ENCODE measurements around the gene LTA. TPM values are rescaled to one million over a fixed set of nuclear protein-coding genes. Genes with fewer than 3 reads are reported as not detected.
A peak's percentile ranks its signal among the peaks of the same experiment; 100 is the strongest.

Gene LTA
- total and polyA plus RNA-seq, 2 experiments from 2014 or later = not detected

- Histone ChIP-seq H3K9me3 (ENCODE audit: low read depth) (no peaks in the 10 kb centered on the region), H3K4me1 (ENCODE audit: low read depth) (no peaks in the 10 kb centered on the region), H3K4me3 (no peak overlapping the region), H3K36me3 (no peaks in the 10 kb centered on the region), H3K27ac (no peak overlapping the region), H3K27me3 (no peaks in the 10 kb centered on the region)
- no peak for TF ChIP-seq CTCF (IDR thresholded peaks at IDR 0.05; ENCODE audit: low read depth, low read length)
- no peak for DNase-seq (ENCODE audit: low read depth in 1 of 2, low spot score in 1 of 2)
Measured at GRCh38 chr6:31592396-31592771, 20.3 kb downstream of the LTA start.

GRCh38 chr6:31597006-31597405 lies 24.9 kb downstream of the LTA start:
- Histone ChIP-seq H3K27me3 (no peaks in the 10 kb centered on the region), H3K27ac (no peak overlapping the region), H3K4me1 (ENCODE audit: low read depth) (no peaks in the 10 kb centered on the region), H3K4me3 (no peak overlapping the region), H3K36me3 (no peaks in the 10 kb centered on the region), H3K9me3 (ENCODE audit: low read depth) (no peaks in the 10 kb centered on the region)
- TF ChIP-seq CTCF (IDR thresholded peaks at IDR 0.05; ENCODE audit: low read depth, low read length) = peak; percentile 30
- peak; percentile 26 to 49 for DNase-seq (ENCODE audit: low read depth in 1 of 2, low spot score in 1 of 2)

- Histone ChIP-seq H3K27ac (no peak overlapping the region), H3K4me1 (ENCODE audit: low read depth) (no peaks in the 10 kb centered on the region), H3K4me3 (no peak overlapping the region), H3K27me3 (no peaks in the 10 kb centered on the region), H3K9me3 (ENCODE audit: low read depth) (no peaks in the 10 kb centered on the region), H3K36me3 (no peaks in the 10 kb centered on the region)
- no peak for DNase-seq (ENCODE audit: low read depth in 1 of 2, low spot score in 1 of 2)
- no peak for TF ChIP-seq CTCF (IDR thresholded peaks at IDR 0.05; ENCODE audit: low read depth, low read length)
Measured at GRCh38 chr6:31607317-31607716, 35.2 kb downstream of the LTA start.

- peaks cover 1% of the 10 kb centered on the region for H3K4me1 ChIP-seq (ENCODE audit: low read depth)
- no peaks in the 10 kb centered on the region for H3K36me3 ChIP-seq
- peak in 1 of 2 donors; percentile 56 for DNase-seq (ENCODE audit: low read depth in 1 of 2, low spot score in 1 of 2)
- H3K27me3 ChIP-seq = no peaks in the 10 kb centered on the region
- TF ChIP-seq CTCF (IDR thresholded peaks at IDR 0.05; ENCODE audit: low read depth, low read length) = no peak
- no peaks in the 10 kb centered on the region for H3K9me3 ChIP-seq (ENCODE audit: low read depth)
- H3K27ac ChIP-seq = no peak overlapping the region
- H3K4me3 ChIP-seq = no peak overlapping the region
Measured at GRCh38 chr6:31609519-31610406, 37.7 kb downstream of the LTA start.

GRCh38 chr6:31610968-31611367 lies 38.9 kb downstream of the LTA start:
- Histone ChIP-seq H3K9me3 (ENCODE audit: low read depth) (no peaks in the 10 kb centered on the region), H3K4me1 (ENCODE audit: low read depth) (peaks cover 3% of the 10 kb centered on the region), H3K4me3 (no peak overlapping the region), H3K36me3 (no peaks in the 10 kb centered on the region), H3K27ac (no peak overlapping the region), H3K27me3 (no peaks in the 10 kb centered on the region)
- no peak for DNase-seq (ENCODE audit: low read depth in 1 of 2, low spot score in 1 of 2)
- TF ChIP-seq CTCF (IDR thresholded peaks at IDR 0.05; ENCODE audit: low read depth, low read length) = no peak

Data from cardiac muscle cell (in vitro differentiated cells and primary cell).